H1 (cell line): ENCODE results near the gene PDLIM3. TPM values are rescaled to one million over a fixed set of nuclear protein-coding genes. Genes with fewer than 3 reads are reported as not detected.

ENCODE experiments used
- CTCF ChIA-PET: fragments of 300-600 bp; sonication (Branson Sonifier 250); formaldehyde crosslinking; loops from one replicate; lab custom pipeline; 2021; ENCODE audit not compliant: partially characterized antibody; lab: Charles Lee
- POLR2A ChIA-PET: fragments of 300-600 bp; sonication (Branson Sonifier 250); formaldehyde crosslinking; loops from one replicate; lab custom pipeline; 2021; ENCODE audit warnings: inconsistent platforms; ENCODE audit not compliant: partially characterized antibody; lab: Charles Lee
- DNase-seq, 2 experiments: peaks; one replicate each; pipeline versions ENCODE4 v3.0.0 to v3.0.0-alpha.2; 2010 to 2022; ENCODE audit warnings: low spot score in 2 of 2, low read depth in 1 of 2, mixed read lengths in 1 of 2
- FAIRE-seq: peaks from 2 replicates; lab custom pipeline; 2011; peaks lifted over from hg19 to GRCh38; lab: Jason Lieb, UNC
- H2AFZ ChIP-seq: 2 replicates; pipeline ENCODE4 v1.8.1; 2012; ENCODE audit warnings: low read length, inconsistent platforms
- H2AK5ac ChIP-seq: 2 replicates; pipeline ENCODE4 v1.6.1; 2013; ENCODE audit warnings: low read depth, low read length
- H2BK120ac ChIP-seq: replicated peaks from 2 replicates; pipeline ENCODE3; 2013; ENCODE audit warnings: low read depth, low read length, inconsistent platforms
- H2BK12ac ChIP-seq: 2 replicates; pipeline ENCODE4 v1.6.1; 2013; ENCODE audit warnings: low read depth, low read length
- H2BK15ac ChIP-seq: 2 replicates; pipeline ENCODE4 v1.6.1; 2013; ENCODE audit warnings: low read length
- H2BK20ac ChIP-seq: 2 replicates; pipeline ENCODE4 v1.6.1; 2013; ENCODE audit warnings: low read length
- H2BK5ac ChIP-seq: 2 replicates; pipeline ENCODE4 v1.6.1; 2013; ENCODE audit warnings: low read depth, low read length
- H3K14ac ChIP-seq: 2 replicates; pipeline ENCODE4 v1.6.1; 2013; ENCODE audit warnings: inconsistent platforms; ENCODE audit not compliant: insufficient read length
- H3K18ac ChIP-seq: 2 replicates; pipeline ENCODE4 v1.6.1; 2013; ENCODE audit warnings: low read length; ENCODE audit errors: extremely low read depth
- H3K23ac ChIP-seq: 2 replicates; pipeline ENCODE4 v1.6.1; 2013; ENCODE audit warnings: inconsistent platforms; ENCODE audit not compliant: insufficient read length
- H3K23me2 ChIP-seq: 2 replicates; pipeline ENCODE4 v1.6.1; 2013; ENCODE audit warnings: low read depth, low read length
- H3K27ac ChIP-seq: 2 replicates; pipeline ENCODE4 v1.6.1; 2011; ENCODE audit warnings: low read depth, low read length, inconsistent platforms
- H3K27me3 ChIP-seq, 4 experiments: replicated peaks in 1 of 4; 1 replicate in 1 of 4; 2 replicates in 3 of 4; pipeline versions ENCODE4 v1.6.1 to v1.8.1; 2011 to 2013; ENCODE audit warnings: low read length in 3 of 4, mild to moderate bottlenecking in 3 of 4, inconsistent platforms in 2 of 4, mixed read lengths in 2 of 4, moderate library complexity in 1 of 4; ENCODE audit not compliant: control insufficient read depth in 3 of 4, insufficient read depth in 3 of 4; ENCODE audit errors: extremely low read depth in 1 of 4
- H3K36me3 ChIP-seq, 4 experiments: 2 replicates each; pipeline versions ENCODE4 v1.6.1 to v1.8.1; 2011 to 2013; ENCODE audit warnings: mild to moderate bottlenecking in 4 of 4, low read length in 3 of 4, moderate library complexity in 2 of 4, control low read depth in 1 of 4, inconsistent platforms in 1 of 4; ENCODE audit not compliant: insufficient read depth in 4 of 4, control insufficient read depth in 2 of 4
- H3K4ac ChIP-seq: replicated peaks from 2 replicates; pipeline ENCODE3; 2013; ENCODE audit warnings: low read length, low read depth, mixed read lengths, inconsistent platforms; ENCODE audit not compliant: insufficient read length
- H3K4me1 ChIP-seq, 4 experiments: replicated peaks in 1 of 4; 1 replicate in 1 of 4; 2 replicates in 3 of 4; pipeline versions ENCODE4 v1.6.1 to v1.8.1; 2011 to 2013; ENCODE audit warnings: low read length in 3 of 4, inconsistent platforms in 2 of 4, mixed read lengths in 1 of 4; ENCODE audit not compliant: insufficient read depth in 4 of 4, control insufficient read depth in 3 of 4
- H3K4me2 ChIP-seq, 2 experiments: 2 replicates each; pipeline versions ENCODE4 v1.6.1 to v1.8.1; 2011 to 2013; ENCODE audit warnings: low read depth in 2 of 2, low read length in 2 of 2, control low read depth in 1 of 2, inconsistent platforms in 1 of 2, mild to moderate bottlenecking in 1 of 2; ENCODE audit not compliant: insufficient read depth in 1 of 2
- H3K4me3 ChIP-seq, 4 experiments: fragments of 200-600, 300-600 bp in 1 of 4; sonication (generic), shearing (Covaris generic), sonication (Bioruptor Twin) in 1 of 4; 2 replicates each; pipeline versions ENCODE4 v1.5.1 to v1.8.1; 2011 to 2016; ENCODE audit warnings: low read length in 4 of 4, low read depth in 3 of 4, control low read depth in 2 of 4, inconsistent platforms in 2 of 4, mild to moderate bottlenecking in 2 of 4, mixed read lengths in 1 of 4, moderate library complexity in 1 of 4; ENCODE audit not compliant: insufficient read depth in 2 of 4; ENCODE audit errors: extremely low read depth in 1 of 4
- H3K56ac ChIP-seq: replicated peaks from 2 replicates; pipeline ENCODE3; 2013; ENCODE audit warnings: low read depth, mild to moderate bottlenecking, mixed read lengths, low read length, inconsistent platforms; ENCODE audit not compliant: insufficient read length
- H3K79me1 ChIP-seq: 2 replicates; pipeline ENCODE4 v1.6.1; 2013; ENCODE audit warnings: low read depth, low read length, control low read depth
- H3K79me2 ChIP-seq, 2 experiments: 2 replicates each; pipeline versions ENCODE4 v1.6.1 to v1.8.1; 2012 to 2013; ENCODE audit warnings: low read length in 2 of 2, mild to moderate bottlenecking in 2 of 2, inconsistent platforms in 1 of 2; ENCODE audit not compliant: insufficient read depth in 2 of 2, control insufficient read depth in 1 of 2
- H3K9ac ChIP-seq, 4 experiments: replicated peaks in 1 of 4; 1 replicate in 1 of 4; 2 replicates in 3 of 4; pipeline versions ENCODE4 v1.6.1 to v1.8.1; 2011 to 2013; ENCODE audit warnings: low read depth in 3 of 4, low read length in 3 of 4, control low read depth in 2 of 4, mild to moderate bottlenecking in 2 of 4, moderate library complexity in 2 of 4, inconsistent platforms in 1 of 4; ENCODE audit errors: extremely low read depth in 1 of 4
- H3K9me3 ChIP-seq, 2 experiments: 2 replicates each; pipeline versions ENCODE4 v1.6.1 to v1.8.1; 2012 to 2013; ENCODE audit warnings: mild to moderate bottlenecking in 2 of 2, moderate library complexity in 2 of 2, control low read depth in 1 of 2, inconsistent platforms in 1 of 2, low read depth in 1 of 2, low read length in 1 of 2, mixed read lengths in 1 of 2; ENCODE audit not compliant: insufficient read depth in 2 of 2
- H4K20me1 ChIP-seq, 2 experiments: replicated peaks in 1 of 2; 2 replicates each; pipeline versions ENCODE3 to v1.8.1; 2011 to 2013; ENCODE audit warnings: inconsistent platforms in 2 of 2, low read length in 2 of 2, mild to moderate bottlenecking in 1 of 2; ENCODE audit not compliant: insufficient read depth in 2 of 2, control insufficient read depth in 1 of 2
- H4K5ac ChIP-seq: 2 replicates; pipeline ENCODE4 v1.6.1; 2013; ENCODE audit warnings: low read length, low read depth, mixed read lengths, inconsistent platforms; ENCODE audit not compliant: insufficient read length
- H4K8ac ChIP-seq: 2 replicates; pipeline ENCODE4 v1.8.0; 2013; ENCODE audit warnings: mild to moderate bottlenecking, moderate library complexity, low read length, inconsistent platforms; ENCODE audit not compliant: insufficient read depth; ENCODE audit errors: extremely low read depth
- H4K91ac ChIP-seq: replicated peaks from 2 replicates; pipeline ENCODE3; 2013; ENCODE audit warnings: low read length, mixed read lengths, inconsistent platforms; ENCODE audit not compliant: insufficient read length
- GABPA ChIP-seq: IDR thresholded peaks from 2 replicates; pipeline ENCODE4 v1.6.1; 2011; ENCODE audit warnings: mild to moderate bottlenecking, low read length, moderate library complexity, borderline replicate concordance; ENCODE audit not compliant: insufficient read depth
- POLR2AphosphoS5 ChIP-seq: IDR thresholded peaks from 2 replicates; pipeline ENCODE4 v1.6.1; 2011; ENCODE audit warnings: low read depth, low read length
- WGBS, 2 experiments: shearing (Covaris generic) in 1 of 2; methylation state at CpG; one replicate each; pipeline versions ENCODE4 v1.1.6 to v1.1.7; 2013 to 2015; ENCODE audit warnings: low lambda C conversion rate in 2 of 2, mixed read lengths in 2 of 2, inconsistent platforms in 1 of 2, low coverage in 1 of 2, missing lambda C conversion rate in 1 of 2; ENCODE audit not compliant: insufficient replicate concordance in 2 of 2, insufficient coverage in 1 of 2, insufficient read length in 1 of 2; ENCODE audit errors: extremely low coverage in 1 of 2, missing lambda C conversion rate in 1 of 2; 5-methylcytosine and 5-hydroxymethylcytosine counted together
- polyA plus RNA-seq, 7 experiments: library from polyadenylated mRNA; depleted of rRNA in 3 of 7; stranded (reverse) in 5 of 7; unstranded in 2 of 7; fragments of >200 nt in 5 of 7; fragments of 200-250 nt in 2 of 7; gene quantifications; 1 replicate in 5 of 7; 2 replicates in 1 of 7; 4 replicates in 1 of 7; pipeline versions ENCODE4 v1.2.1 to v1.2.3, GENCODE V29; 2011 to 2013; ENCODE audit warnings: missing spikeins in 2 of 7, mixed read lengths in 2 of 7
- total RNA-seq: library from RNA; stranded (reverse); fragmentation: NEBNext Ultra II Directional; extraction: Animal tissue kit (Norgen Biotek cat#: 25700); gene quantifications from 2 replicates; pipeline ENCODE4 v1.2.1, GENCODE V29; 2021

PDLIM3 gene
- total and polyA plus RNA-seq, 2 of the 8 experiments (the other 6 are each of a cell fraction or from before 2014, with no cell fraction given), result 7.6 to 8.1 TPM

GRCh38 chr4:185488650-185489049, 46.7 kb downstream of the PDLIM3 start:
- H3K18ac ChIP-seq, result no peak overlapping the region
- POLR2A ChIA-PET, result no interaction called here
- FAIRE-seq (no peak), DNase-seq (no peak)
- H2BK120ac ChIP-seq, result no peak overlapping the region
- no peak overlapping the region for H2BK5ac ChIP-seq
- 89% methylated on average over 2 of the region's 2 CpGs; no CpG with 5 or more reads in 1 of the 2 experiments for WGBS, 2 experiments
- H2AK5ac ChIP-seq, result no peak overlapping the region
- H3K27ac ChIP-seq, result no peak overlapping the region
- no peak overlapping the region for H3K23ac ChIP-seq
- CTCF ChIA-PET, result interaction anchor here (0.9 kb wide), 1 partner anchor 110 kb away, joined by 4 read pairs; no protein-coding TSS in a partner anchor
- H3K23me2 ChIP-seq, result no peaks in the 10 kb centered on the region
- H3K4me2 ChIP-seq, result no peak overlapping the region
- no peak overlapping the region for H4K91ac ChIP-seq
- no peak overlapping the region for H2BK12ac ChIP-seq
- H3K14ac ChIP-seq, result no peak overlapping the region
- H3K27me3 ChIP-seq, result peaks cover 0 to 2% (median 0%) of the 10 kb centered on the region in 4 experiments; a peak in 2 of 7 replicates
- H3K4me1 ChIP-seq, result no peaks in the 10 kb centered on the region
- H4K5ac ChIP-seq, result no peak overlapping the region
- no peak overlapping the region for H2BK20ac ChIP-seq
- no peaks in the 10 kb centered on the region for H3K79me1 ChIP-seq
- no peak overlapping the region for H3K56ac ChIP-seq
- H2AFZ ChIP-seq, result no peak overlapping the region
- H3K4me3 ChIP-seq, result no peak overlapping the region
- H3K79me2 ChIP-seq, result no peaks in the 10 kb centered on the region
- H2BK15ac ChIP-seq, result no peak overlapping the region
- no peak overlapping the region for H4K8ac ChIP-seq
- H4K20me1 ChIP-seq, result no peaks in the 10 kb centered on the region
- peaks cover 0 to 6% of the 10 kb centered on the region in 2 experiments; a peak in 1 of 4 replicates for H3K9me3 ChIP-seq
- no peaks in the 10 kb centered on the region for H3K36me3 ChIP-seq
- H3K4ac ChIP-seq, result no peak overlapping the region
- H3K9ac ChIP-seq, result no peak overlapping the region
- TF ChIP-seq GABPA (no peak), POLR2AphosphoS5 (no peak)
